T47D (cell line): Measurements from ENCODE around the gene ITGA3.
A peak's percentile ranks its signal among the peaks of the same experiment; 100 is the strongest.

Experiments
- DNase-seq, 2 experiments: peaks; one replicate each; pipeline versions ENCODE4 v3.0.0 to v3.0.0-alpha.2; 2011 to 2012; ENCODE audit warnings: low read depth in 1 of 2, low spot score in 1 of 2
- JUND ChIP-seq: IDR thresholded peaks from 2 replicates; pipeline ENCODE4 v1.6.1; 2012; ENCODE audit warnings: low read depth
- in situ Hi-C: cut with HindIII; loops from 2 replicates; pipeline ENCODE4 v1.10.0; 2016; ENCODE audit warnings: low sequenced_read_pairs, low pct_unique_long_range_greater_than_20kb

Gene ITGA3

GRCh38 chr17:50048988-50049387 lies 6.9 kb upstream of the ITGA3 start:
- no peak for TF ChIP-seq JUND
- in situ Hi-C loops, result no loop called here
- DNase-seq, result no peak

- TF ChIP-seq JUND, result no peak
- in situ Hi-C loops, result no loop called here
- peak in 1 of 2 experiments; percentile 30 for DNase-seq
Observed at GRCh38 chr17:50049636-50050035, 6.3 kb upstream of the ITGA3 start.

- in situ Hi-C loops, result no loop called here
- no peak for TF ChIP-seq JUND
- DNase-seq, result no peak
Observed at GRCh38 chr17:50050431-50051032, 5.4 kb upstream of the ITGA3 start.

- in situ Hi-C loops, result no loop called here
- TF ChIP-seq JUND, result no peak
- DNase-seq, result peak in 1 of 2 experiments; percentile 46
Observed at GRCh38 chr17:50051082-50051576, 4.8 kb upstream of the ITGA3 start.

GRCh38 chr17:50051606-50052005 lies 4.3 kb upstream of the ITGA3 start:
- TF ChIP-seq JUND, result no peak
- in situ Hi-C loops, result no loop called here
- DNase-seq, result no peak

GRCh38 chr17:50052241-50052796 lies 3.6 kb upstream of the ITGA3 start:
- TF ChIP-seq JUND, result no peak
- in situ Hi-C loops, result no loop called here
- peak in 1 of 2 experiments; percentile 55 for DNase-seq

GRCh38 chr17:50052822-50053653 lies 2.9 kb upstream of the ITGA3 start:
- TF ChIP-seq JUND, result no peak
- in situ Hi-C loops, result no loop called here
- DNase-seq, result peak in 1 of 2 experiments; percentile 34

GRCh38 chr17:50053654-50053960 lies 2.3 kb upstream of the ITGA3 start:
- no peak for TF ChIP-seq JUND
- in situ Hi-C loops, result no loop called here
- DNase-seq, result no peak

GRCh38 chr17:50055055-50055425 lies 870 bp upstream of the ITGA3 start:
- TF ChIP-seq JUND, result no peak
- in situ Hi-C loops, result no loop called here
- DNase-seq, result peak; percentile 95 to 98

GRCh38 chr17:50056217-50056960 lies 479 bp downstream of the ITGA3 start:
- peak; percentile 87 to 88 for DNase-seq
- in situ Hi-C loops, result no loop called here
- TF ChIP-seq JUND, result no peak

GRCh38 chr17:50056961-50057330 lies 1.0 kb downstream of the ITGA3 start:
- TF ChIP-seq JUND, result no peak
- in situ Hi-C loops, result no loop called here
- DNase-seq, result peak; percentile 30 to 31

GRCh38 chr17:50057521-50057991 lies 1.6 kb downstream of the ITGA3 start:
- in situ Hi-C loops, result no loop called here
- DNase-seq, result no peak
- TF ChIP-seq JUND, result no peak
